HG03558 (cell line): ENCODE measurements around the gene AARS1.
"Not testable (repeated sequence)": the region's sequence is repeated elsewhere in the genome, so short reads cannot be mapped to it uniquely, and the experiment has no call there.

Experiments
- ATAC-seq: cut with Tn5 transposase; IDR thresholded peaks from one replicate; pipeline ENCODE4 v1.9.1; 2021; ENCODE audit warnings: moderate number of reproducible peaks; ENCODE audit not compliant: unreplicated experiment; ENCODE audit errors: extremely low read depth

Gene AARS1

GRCh38 chr16:70289229-70290094 lies at the start of gene AARS1:
TSS of gene AARS1 (minus strand) at chr16:70289506. CDS start at chr16:70282763, 6,743 bp downstream.
- ATAC-seq, result peak; percentile 91

- ATAC-seq, result no peak
These were observed 48.5 kb upstream of the AARS1 start for GRCh38 chr16:70337814-70338213.

- not testable (repeated sequence) for ATAC-seq
These were observed 43.4 kb upstream of the AARS1 start for GRCh38 chr16:70332728-70333127.

- no peak for ATAC-seq
These were observed 42.5 kb upstream of the AARS1 start for GRCh38 chr16:70331588-70332358.

GRCh38 chr16:70331091-70331490 lies 41.8 kb upstream of the AARS1 start:
- no peak for ATAC-seq

- ATAC-seq, result no peak
These were observed 35.9 kb upstream of the AARS1 start for GRCh38 chr16:70324998-70325747.

GRCh38 chr16:70320121-70320520 lies 30.8 kb upstream of the AARS1 start:
- ATAC-seq, result no peak

GRCh38 chr16:70307726-70308125 lies 18.4 kb upstream of the AARS1 start:
- not testable (repeated sequence) for ATAC-seq

- ATAC-seq, result no peak
These were observed 17.6 kb upstream of the AARS1 start for GRCh38 chr16:70306880-70307279.

GRCh38 chr16:70304892-70305448 lies 15.7 kb upstream of the AARS1 start:
- ATAC-seq, result no peak

GRCh38 chr16:70302745-70303144 lies 13.4 kb upstream of the AARS1 start:
- ATAC-seq, result no peak

- ATAC-seq, result no peak
These were observed 11.8 kb upstream of the AARS1 start for GRCh38 chr16:70301121-70301520.

GRCh38 chr16:70298988-70299938 lies 10.0 kb upstream of the AARS1 start, which contains the start of gene DDX19B:
TSS of gene DDX19B (plus strand) at chr16:70299186. CDS start at chr16:70299298, 112 bp downstream.
- ATAC-seq, result no peak

GRCh38 chr16:70295634-70296033 lies 6.3 kb upstream of the AARS1 start:
- no peak for ATAC-seq

- no peak for ATAC-seq
These were observed 5.2 kb upstream of the AARS1 start for GRCh38 chr16:70294385-70295025.

- ATAC-seq, result not testable (repeated sequence)
These were observed 2.8 kb upstream of the AARS1 start for GRCh38 chr16:70292148-70292547.

GRCh38 chr16:70290949-70291519 lies 1.7 kb upstream of the AARS1 start:
- no peak for ATAC-seq

- ATAC-seq, result not testable (repeated sequence)
These were observed 1.9 kb downstream of the AARS1 start for GRCh38 chr16:70287304-70287971.
